ENCODE data around the gene CFAP91. TPM values are rescaled to one million over a fixed set of nuclear protein-coding genes. Genes with fewer than 3 reads are reported as not detected.

CFAP91 gene
- total RNA-seq, 1 experiment from 2014 or later: 0.90 TPM

GRCh38 chr3:119715105-119715504, 12.3 kb downstream of the CFAP91 start:
- no peaks in the 10 kb centered on the region for H3K9me3 ChIP-seq (ENCODE audit: control insufficient read depth, insufficient read depth, low read depth, low read length)
- in situ Hi-C loops (cut with HindIII; ENCODE audit: low pct_unique_long_range_greater_than_20kb, low sequenced_read_pairs) (no loop called here), intact Hi-C loops (cut with micrococcal nuclease; ENCODE audit: unreplicated experiment) (no loop called here)
- CTCF ChIA-PET: no interaction called here
- ATAC-seq (no peak), DNase-seq (ENCODE audit: low read depth, low spot score) (no peak)
- POLR2A ChIA-PET: no interaction called here
- H3K4me1 ChIP-seq (ENCODE audit: control insufficient read depth, insufficient read depth, low read length): no peaks in the 10 kb centered on the region
- no TSS peak for BruUV-seq (replicated peaks)
- TF ChIP-seq POLR2AphosphoS5 (IDR thresholded peaks at IDR 0.05; ENCODE audit: low read depth, low read length) (no peak), SIN3A (IDR thresholded peaks at IDR 0.05; ENCODE audit: borderline replicate concordance, insufficient read depth, low read depth, low read length) (no peak), TCF7L2 (IDR thresholded peaks at IDR 0.05; ENCODE audit: low read depth, low read length) (no peak), CTCF (IDR thresholded peaks at IDR 0.05) (no peak), REST (IDR thresholded peaks at IDR 0.05; ENCODE audit: insufficient read depth in 1 of 2, low read depth in 2 of 2, low read length in 1 of 2) (no peak)
- H3K27ac ChIP-seq (ENCODE audit: low read length): no peak overlapping the region
- no peak overlapping the region for H3K4me3 ChIP-seq (ENCODE audit: low read depth in 2 of 2, low read length in 2 of 2)
- no peaks in the 10 kb centered on the region for H3K27me3 ChIP-seq (ENCODE audit: control insufficient read depth, insufficient read depth, low read length)
- no peaks in the 10 kb centered on the region for H3K36me3 ChIP-seq (ENCODE audit: control insufficient read depth, insufficient read depth, low read length)

DNA sequence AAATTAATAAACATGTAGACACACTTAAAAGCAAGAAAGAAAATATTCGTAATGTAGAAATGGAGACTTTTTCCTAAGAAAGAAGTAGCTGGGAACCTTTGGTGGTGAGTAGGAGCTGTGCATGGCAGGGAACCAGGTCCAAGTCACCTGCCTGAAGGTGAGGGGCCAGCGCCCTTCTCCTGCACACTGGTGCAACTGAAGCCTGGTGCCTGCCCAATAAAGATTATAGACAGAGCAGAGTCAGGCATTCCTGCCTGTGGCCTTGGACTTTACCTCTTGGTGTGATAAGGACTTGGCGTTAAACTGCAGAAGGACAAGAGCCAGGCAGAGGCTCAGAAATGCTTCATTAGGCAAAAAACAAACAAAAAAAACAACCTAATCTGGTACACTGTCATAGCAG, 14.2 kb downstream of the CFAP91 start:
- no peak overlapping the region for H3K4me3 ChIP-seq (ENCODE audit: low read depth in 2 of 2, low read length in 2 of 2)
- no peaks in the 10 kb centered on the region for H3K36me3 ChIP-seq (ENCODE audit: control insufficient read depth, insufficient read depth, low read length)
- intact Hi-C loops (cut with micrococcal nuclease; ENCODE audit: unreplicated experiment) (no loop called here), in situ Hi-C loops (cut with HindIII; ENCODE audit: low pct_unique_long_range_greater_than_20kb, low sequenced_read_pairs) (no loop called here)
- H3K4me1 ChIP-seq (ENCODE audit: control insufficient read depth, insufficient read depth, low read length): no peaks in the 10 kb centered on the region
- DNase-seq (ENCODE audit: low read depth, low spot score) (no peak), ATAC-seq (no peak)
- POLR2A ChIA-PET: no interaction called here
- H3K9me3 ChIP-seq (ENCODE audit: control insufficient read depth, insufficient read depth, low read depth, low read length): no peaks in the 10 kb centered on the region
- TF ChIP-seq TCF7L2 (IDR thresholded peaks at IDR 0.05; ENCODE audit: low read depth, low read length) (no peak), POLR2AphosphoS5 (IDR thresholded peaks at IDR 0.05; ENCODE audit: low read depth, low read length) (no peak), CTCF (IDR thresholded peaks at IDR 0.05) (no peak), SIN3A (IDR thresholded peaks at IDR 0.05; ENCODE audit: borderline replicate concordance, insufficient read depth, low read depth, low read length) (no peak), REST (IDR thresholded peaks at IDR 0.05; ENCODE audit: insufficient read depth in 1 of 2, low read depth in 2 of 2, low read length in 1 of 2) (no peak)
- CTCF ChIA-PET: no interaction called here
- H3K27me3 ChIP-seq (ENCODE audit: control insufficient read depth, insufficient read depth, low read length): no peaks in the 10 kb centered on the region
- BruUV-seq (replicated peaks): no TSS peak
- H3K27ac ChIP-seq (ENCODE audit: low read length): no peak overlapping the region
